HepG2 (cell line): Measurements from ENCODE around the gene FRMD5. TPM values are rescaled to one million over a fixed set of nuclear protein-coding genes. Genes with fewer than 3 reads are reported as not detected.

Experiments
- ATAC-seq: fragments of 200-7000 bp; cut with Tn5 transposase; 3 replicates; pipeline ENCODE4 v1.9.1; 2020; ENCODE audit warnings: mild to moderate bottlenecking, moderate library complexity
- BruUV-seq: library from RNA; stranded (reverse); fragments of 400-500 nt; replicated peaks from 2 replicates; lab custom pipeline; 2021; lab: Mats Ljungman, UMichigan
- CTCF ChIA-PET: fragments of 300-600 bp; formaldehyde crosslinking; extraction: SDS; loops from one replicate; lab custom pipeline; 2021; ENCODE audit warnings: low total read pairs, inconsistent platforms, low intra/inter-chr PET ratio; lab: Yijun Ruan, JAX
- POLR2A ChIA-PET: fragments of 350-600 bp; sonication (Branson Sonifier 250); formaldehyde crosslinking; loops from one replicate; lab custom pipeline; 2020; ENCODE audit warnings: antibody characterized with exemption, inconsistent platforms; lab: Yijun Ruan, JAX
- DNase-seq: peaks from one replicate; pipeline ENCODE4 v3.0.0-alpha.2; 2015; ENCODE audit warnings: low spot score
- FAIRE-seq: peaks from 3 replicates; lab custom pipeline; 2011; peaks lifted over from hg19 to GRCh38; lab: Jason Lieb, UNC
- H2AFZ ChIP-seq: one replicate; pipeline ENCODE4 v1.6.1; 2011; ENCODE audit warnings: low read length, inconsistent platforms
- H3K27ac ChIP-seq: fragments of 300-600 bp; 3 replicates; pipeline ENCODE4 v1.8.0; 2011; ENCODE audit warnings: mixed run types, mild to moderate bottlenecking, mixed read lengths, low read length, inconsistent platforms; ENCODE audit not compliant: insufficient read depth; ENCODE audit errors: extremely low read length
- H3K27me3 ChIP-seq, 2 experiments: fragments of 200-600 bp in 1 of 2; 2 replicates in 1 of 2; 3 replicates in 1 of 2; pipeline versions ENCODE4 v1.6.0 to v1.8.0; 2011; ENCODE audit warnings: low read length in 2 of 2, mild to moderate bottlenecking in 2 of 2, moderate library complexity in 2 of 2, inconsistent platforms in 1 of 2; ENCODE audit not compliant: insufficient read depth in 2 of 2, control insufficient read depth in 1 of 2
- H3K36me3 ChIP-seq, 2 experiments: fragments of 200-600 bp in 1 of 2; replicated peaks in 1 of 2; 2 replicates in 1 of 2; 3 replicates in 1 of 2; pipeline versions ENCODE4 v1.5.1 to v1.8.0; 2011; ENCODE audit warnings: low read length in 2 of 2, inconsistent platforms in 1 of 2; ENCODE audit not compliant: insufficient read depth in 2 of 2, control insufficient read depth in 1 of 2
- H3K4me1 ChIP-seq: 2 replicates; pipeline ENCODE4 v1.5.1; 2012; ENCODE audit warnings: low read length, inconsistent platforms; ENCODE audit not compliant: insufficient read depth
- H3K4me2 ChIP-seq: 2 replicates; pipeline ENCODE4 v1.6.0; 2011; ENCODE audit warnings: low read depth, low read length, inconsistent platforms
- H3K4me3 ChIP-seq, 3 experiments: fragments of 200-600 bp in 1 of 3; sonication (generic), shearing (Covaris generic) in 1 of 3; replicated peaks in 1 of 3; 2 replicates each; pipeline ENCODE4 v1.5.1; 2011 to 2016; ENCODE audit warnings: low read length in 3 of 3, inconsistent platforms in 2 of 3, low read depth in 2 of 3, mild to moderate bottlenecking in 2 of 3, control low read depth in 1 of 3, mixed read lengths in 1 of 3; ENCODE audit not compliant: insufficient read depth in 1 of 3
- H3K79me2 ChIP-seq: one replicate; pipeline ENCODE4 v1.6.1; 2011; ENCODE audit warnings: low read length, inconsistent platforms; ENCODE audit not compliant: insufficient read depth
- H3K9ac ChIP-seq: 2 replicates; pipeline ENCODE4 v1.6.0; 2011; ENCODE audit warnings: mild to moderate bottlenecking, low read depth, low read length, inconsistent platforms; ENCODE audit not compliant: insufficient read depth
- H3K9me3 ChIP-seq: 2 replicates; pipeline ENCODE4 v1.5.1; 2012; ENCODE audit warnings: mild to moderate bottlenecking, low read length
- H4K20me1 ChIP-seq: 2 replicates; pipeline ENCODE4 v1.6.0; 2011; ENCODE audit warnings: inconsistent platforms, mild to moderate bottlenecking, low read length, moderate library complexity; ENCODE audit not compliant: insufficient read depth
- EHMT2 ChIP-seq: fragments of 200-600 bp; sonication (generic); IDR thresholded peaks from 2 replicates; pipeline ENCODE4 v1.7.0; 2017; ENCODE audit warnings: antibody characterized with exemption, low read depth, low read length, borderline replicate concordance
- HDAC2 ChIP-seq: sonication (generic); formaldehyde crosslinking; IDR thresholded peaks from 2 replicates; pipeline ENCODE4 v1.4.0; 2020; ENCODE audit warnings: missing genetic modification reagents
- IRX3 ChIP-seq: sonication (generic); formaldehyde crosslinking; IDR thresholded peaks from 2 replicates; pipeline ENCODE4 v1.8.1; 2023; ENCODE audit warnings: mild to moderate bottlenecking, low read depth, missing genetic modification reagents, borderline replicate concordance
- RAD51 ChIP-seq: fragments of 450-650 bp; IDR thresholded peaks from 2 replicates; pipeline ENCODE4 v1.6.1; 2016; ENCODE audit warnings: borderline replicate concordance
- TFAP4 ChIP-seq: sonication (generic); IDR thresholded peaks from 2 replicates; pipeline ENCODE4 v1.6.1; 2016; ENCODE audit warnings: low read depth, borderline replicate concordance
- TMF1 ChIP-seq: sonication (generic); formaldehyde crosslinking; IDR thresholded peaks from 2 replicates; pipeline ENCODE4 v1.8.1; 2022; ENCODE audit warnings: low read depth, missing genetic modification reagents
- ZFP36 ChIP-seq: fragments of 150-350 bp; IDR thresholded peaks from 2 replicates; pipeline ENCODE4 v1.6.1; 2018; ENCODE audit warnings: borderline replicate concordance, low read length, low read depth; ENCODE audit not compliant: partially characterized antibody
- ZFP37 ChIP-seq: sonication (generic); formaldehyde crosslinking; IDR thresholded peaks from 2 replicates; pipeline ENCODE4 v1.4.0; 2020; ENCODE audit warnings: missing genetic modification reagents, borderline replicate concordance
- ZNF121 ChIP-seq: sonication (generic); formaldehyde crosslinking; IDR thresholded peaks from 2 replicates; pipeline ENCODE4 v1.5.0; 2020; ENCODE audit warnings: mild to moderate bottlenecking, missing genetic modification reagents
- ZNF138 ChIP-seq: sonication (generic); formaldehyde crosslinking; IDR thresholded peaks from 2 replicates; pipeline ENCODE4 v1.5.0; 2020; ENCODE audit warnings: mild to moderate bottlenecking, low read depth, missing genetic modification reagents
- ZNF256 ChIP-seq: sonication (generic); formaldehyde crosslinking; conservative IDR thresholded peaks from 2 replicates; pipeline ENCODE4 v1.4.0; 2020; ENCODE audit warnings: missing genetic modification reagents
- ZNF326 ChIP-seq: sonication (generic); formaldehyde crosslinking; IDR thresholded peaks from 2 replicates; pipeline ENCODE4 v1.4.0; 2020; ENCODE audit warnings: missing genetic modification reagents, borderline replicate concordance
- ZNF354B ChIP-seq: sonication (generic); formaldehyde crosslinking; IDR thresholded peaks from 2 replicates; pipeline ENCODE4 v1.8.0; 2022; ENCODE audit warnings: mild to moderate bottlenecking, missing genetic modification reagents
- ZNF441 ChIP-seq: sonication (generic); formaldehyde crosslinking; IDR thresholded peaks from 2 replicates; pipeline ENCODE4 v1.7.0; 2021; ENCODE audit warnings: missing genetic modification reagents, borderline replicate concordance
- ZNF777 ChIP-seq: sonication (generic); formaldehyde crosslinking; IDR thresholded peaks from 2 replicates; pipeline ENCODE4 v1.4.0; 2020; ENCODE audit warnings: missing genetic modification reagents
- in situ Hi-C: cut with HindIII; loops from 2 replicates; pipeline ENCODE4 v1.10.0; 2017; ENCODE audit warnings: low pct_unique_long_range_greater_than_20kb; ENCODE audit not compliant: extremely low pct_ligation_motif_present
- intact Hi-C: fragments of 100-400 bp; cut with micrococcal nuclease; formaldehyde crosslinking; loops from one replicate; pipeline ENCODE4 v1.10.0; 2022; ENCODE audit not compliant: unreplicated experiment
- polyA plus RNA-seq, 8 experiments: library from polyadenylated mRNA; depleted of rRNA in 3 of 8; stranded (reverse) in 7 of 8; unstranded in 1 of 8; fragments of >200 nt; fragmentation: Illumina TruSeq in 4 of 8; extraction: Trizol in 4 of 8; gene quantifications; 2 replicates each; pipeline versions ENCODE4 v1.2.1 to v1.2.3, GENCODE V29; 2011 to 2016; ENCODE audit warnings: low read depth in 4 of 8, missing spikeins in 1 of 8, mixed read lengths in 1 of 8; ENCODE audit not compliant: insufficient read depth in 1 of 8
- total RNA-seq, 5 experiments: library from RNA; depleted of rRNA; stranded (reverse); fragments of >200 nt; fragmentation: Illumina TruSeq; extraction: Trizol; gene quantifications; 2 replicates each; pipeline ENCODE4 v1.2.3, GENCODE V29; 2016; ENCODE audit warnings: low read depth in 1 of 5

The FRMD5 gene
- total and polyA plus RNA-seq, 2 of the 13 experiments (the other 11 are each of a cell fraction or from before 2014, with no cell fraction given): 0.93 to 1.5 TPM

- no peak for DNase-seq
- no peak for FAIRE-seq
- no peak overlapping the region for H3K4me2 ChIP-seq
- no peak for ATAC-seq
- in situ Hi-C loops: no loop called here
- no TSS peak for BruUV-seq
- H3K79me2 ChIP-seq: no peaks in the 10 kb centered on the region
- no peak overlapping the region for H3K4me3 ChIP-seq
- H3K27me3 ChIP-seq: no peaks in the 10 kb centered on the region
- no peaks in the 10 kb centered on the region for H3K36me3 ChIP-seq
- CTCF ChIA-PET: no interaction called here
- H3K27ac ChIP-seq: no peak overlapping the region
- intact Hi-C loops: no loop called here
- POLR2A ChIA-PET: no interaction called here
- no peak overlapping the region for H3K9ac ChIP-seq
- H3K4me1 ChIP-seq: no peaks in the 10 kb centered on the region
- no peaks in the 10 kb centered on the region for H4K20me1 ChIP-seq
- no peak overlapping the region for H2AFZ ChIP-seq
- TF ChIP-seq IRX3 (CRISPR knock-in tag) (no peak), RAD51 (no peak), TFAP4 (no peak), ZNF354B (no peak), TMF1 (CRISPR knock-in tag) (no peak), ZNF138 (CRISPR knock-in tag) (no peak), HDAC2 (no peak), ZNF121 (CRISPR knock-in tag) (no peak), ZNF326 (no peak), ZNF256 (CRISPR knock-in tag) (no peak), ZFP36 (no peak), ZNF441 (no peak), ZNF777 (no peak), EHMT2 (no peak), ZFP37 (CRISPR knock-in tag) (no peak)
- TF ChIP-seq, all 625 proteins: peak for 0
- H3K9me3 ChIP-seq: no peaks in the 10 kb centered on the region
Observed at GRCh38 chr15:43943511-43943910, 251.6 kb downstream of the FRMD5 start.
